22Rv1 (cell line): ENCODE measurements around the gene C17orf100.

Experiments
- H3K27ac ChIP-seq: fragments of 450-650 bp; 2 replicates; pipeline ENCODE4 v1.5.1; 2017
- ZFX ChIP-seq: fragments of 450-650 bp; IDR thresholded peaks from 2 replicates; pipeline ENCODE4 v1.6.1; 2017; ENCODE audit warnings: antibody characterized with exemption, borderline replicate concordance
- TF ChIP-seq, protein P1 (sequence below): fragments of 450-650 bp; IDR thresholded peaks from 2 replicates; pipeline ENCODE4 v1.5.1; 2017; ENCODE audit warnings: mild to moderate bottlenecking

Gene C17orf100

DNA sequence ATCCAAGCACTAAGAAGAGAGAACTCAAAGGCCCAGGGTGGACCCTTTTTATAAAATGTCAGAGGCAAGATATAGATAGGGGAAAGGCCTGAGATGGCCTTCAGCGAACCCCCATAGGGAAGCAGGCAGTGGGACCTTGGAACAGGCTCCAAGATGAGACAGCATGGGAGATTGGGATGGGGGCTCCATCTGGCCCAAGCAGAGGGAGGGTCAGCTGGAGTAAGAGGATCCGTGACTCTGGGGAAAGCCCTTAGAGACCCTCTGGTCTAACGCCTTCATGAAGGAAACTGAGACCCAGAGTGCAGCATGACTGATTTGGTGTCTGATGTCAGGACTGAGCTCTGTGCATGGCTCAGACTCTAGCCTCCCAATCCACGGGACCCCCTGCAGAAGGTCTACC lies 30.8 kb downstream of the C17orf100 start:
- TF ChIP-seq, protein P1, sequence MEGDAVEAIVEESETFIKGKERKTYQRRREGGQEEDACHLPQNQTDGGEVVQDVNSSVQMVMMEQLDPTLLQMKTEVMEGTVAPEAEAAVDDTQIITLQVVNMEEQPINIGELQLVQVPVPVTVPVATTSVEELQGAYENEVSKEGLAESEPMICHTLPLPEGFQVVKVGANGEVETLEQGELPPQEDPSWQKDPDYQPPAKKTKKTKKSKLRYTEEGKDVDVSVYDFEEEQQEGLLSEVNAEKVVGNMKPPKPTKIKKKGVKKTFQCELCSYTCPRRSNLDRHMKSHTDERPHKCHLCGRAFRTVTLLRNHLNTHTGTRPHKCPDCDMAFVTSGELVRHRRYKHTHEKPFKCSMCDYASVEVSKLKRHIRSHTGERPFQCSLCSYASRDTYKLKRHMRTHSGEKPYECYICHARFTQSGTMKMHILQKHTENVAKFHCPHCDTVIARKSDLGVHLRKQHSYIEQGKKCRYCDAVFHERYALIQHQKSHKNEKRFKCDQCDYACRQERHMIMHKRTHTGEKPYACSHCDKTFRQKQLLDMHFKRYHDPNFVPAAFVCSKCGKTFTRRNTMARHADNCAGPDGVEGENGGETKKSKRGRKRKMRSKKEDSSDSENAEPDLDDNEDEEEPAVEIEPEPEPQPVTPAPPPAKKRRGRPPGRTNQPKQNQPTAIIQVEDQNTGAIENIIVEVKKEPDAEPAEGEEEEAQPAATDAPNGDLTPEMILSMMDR: no peak
- no peak for TF ChIP-seq ZFX
- H3K27ac ChIP-seq: no peak overlapping the region

DNA sequence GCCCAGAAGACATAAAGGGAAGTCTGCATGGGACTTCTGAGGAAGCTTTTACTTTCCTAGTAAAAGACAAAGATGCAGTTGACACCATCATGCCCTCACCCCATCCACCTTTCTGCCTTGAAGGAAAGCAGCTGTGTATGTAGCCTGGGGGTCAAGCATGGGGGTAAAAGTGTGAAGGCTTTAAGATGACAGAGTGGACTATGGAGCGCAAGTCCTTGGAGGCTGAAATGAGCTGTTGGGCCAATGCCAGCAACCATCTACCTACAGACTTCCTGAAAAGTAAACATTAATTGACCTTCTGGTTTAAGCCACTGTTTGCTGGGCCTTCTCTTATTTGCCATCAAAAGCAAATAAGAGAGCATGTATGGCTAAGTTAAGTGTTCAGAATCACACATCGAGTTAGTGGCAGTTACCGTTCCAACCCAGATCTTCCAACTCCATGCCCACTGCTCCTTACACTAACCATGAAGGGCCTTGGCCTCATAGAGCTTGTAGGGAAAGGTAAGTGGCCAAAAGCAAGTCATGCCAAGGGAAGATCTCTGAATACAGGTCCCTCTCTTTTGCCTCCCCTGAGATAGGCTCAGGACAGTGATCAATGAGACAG lies 31.6 kb downstream of the C17orf100 start:
- H3K27ac ChIP-seq: 0 out of 2 replicates have a peak overlapping the region, but pooled peaks have one; percentile 8
- no peak for TF ChIP-seq ZFX
- TF ChIP-seq, protein P1: no peak

DNA sequence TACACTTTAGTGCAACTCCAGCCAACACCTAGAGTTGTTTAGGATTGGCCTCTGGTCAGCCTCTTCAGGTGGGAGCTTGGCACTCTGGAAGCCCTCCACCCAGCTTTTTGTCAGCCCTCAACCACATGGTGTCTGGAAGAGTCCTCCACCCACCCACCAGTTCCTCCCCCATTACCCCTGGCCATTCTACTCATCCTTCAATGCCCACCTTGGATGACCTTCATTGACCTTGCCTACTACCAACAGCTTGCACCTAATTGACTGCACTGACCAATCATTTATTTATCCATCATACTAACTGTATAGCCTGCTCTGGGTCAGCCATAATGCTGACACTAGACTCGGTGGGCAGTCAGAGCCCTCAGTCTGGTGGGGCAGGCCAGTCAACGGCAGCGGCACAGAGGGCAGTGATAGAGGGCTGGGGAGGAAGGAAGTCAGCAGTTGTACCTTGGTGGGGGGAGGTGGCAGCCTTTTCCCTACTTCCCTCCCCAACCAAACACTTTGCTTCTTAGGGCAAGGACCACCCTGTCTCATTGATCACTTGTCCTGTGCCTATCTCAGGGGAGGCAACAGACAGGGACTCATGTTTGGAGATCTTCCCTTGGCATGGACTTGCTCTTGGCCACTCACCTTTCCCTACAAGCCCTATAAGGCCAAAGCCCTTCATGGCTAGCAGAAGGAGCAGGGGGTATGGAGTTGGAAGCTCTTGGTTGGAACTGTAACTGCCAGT lies 32.3 kb downstream of the C17orf100 start:
- 0 out of 2 replicates have a peak overlapping the region, but pooled peaks have one; percentile 8 for H3K27ac ChIP-seq
- no peak for TF ChIP-seq ZFX
- TF ChIP-seq, protein P1: no peak

DNA sequence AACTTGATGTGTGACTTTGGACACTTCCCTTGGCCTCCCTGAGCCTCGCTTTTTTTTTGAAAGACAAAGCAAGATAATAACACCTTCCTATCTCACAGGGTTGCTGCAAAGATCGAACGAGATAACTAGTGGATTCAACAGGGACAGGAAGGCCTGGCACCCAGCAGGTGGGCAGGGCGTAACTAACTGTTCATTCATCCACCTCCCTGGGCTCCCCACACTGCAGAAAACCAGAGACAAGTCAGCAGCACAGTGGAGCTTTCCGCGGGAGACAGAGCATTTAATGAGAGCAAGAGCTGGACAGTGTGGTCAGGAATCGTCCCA lies 32.9 kb downstream of the C17orf100 start:
- no peak overlapping the region for H3K27ac ChIP-seq
- no peak for TF ChIP-seq ZFX
- TF ChIP-seq, protein P1: no peak

DNA sequence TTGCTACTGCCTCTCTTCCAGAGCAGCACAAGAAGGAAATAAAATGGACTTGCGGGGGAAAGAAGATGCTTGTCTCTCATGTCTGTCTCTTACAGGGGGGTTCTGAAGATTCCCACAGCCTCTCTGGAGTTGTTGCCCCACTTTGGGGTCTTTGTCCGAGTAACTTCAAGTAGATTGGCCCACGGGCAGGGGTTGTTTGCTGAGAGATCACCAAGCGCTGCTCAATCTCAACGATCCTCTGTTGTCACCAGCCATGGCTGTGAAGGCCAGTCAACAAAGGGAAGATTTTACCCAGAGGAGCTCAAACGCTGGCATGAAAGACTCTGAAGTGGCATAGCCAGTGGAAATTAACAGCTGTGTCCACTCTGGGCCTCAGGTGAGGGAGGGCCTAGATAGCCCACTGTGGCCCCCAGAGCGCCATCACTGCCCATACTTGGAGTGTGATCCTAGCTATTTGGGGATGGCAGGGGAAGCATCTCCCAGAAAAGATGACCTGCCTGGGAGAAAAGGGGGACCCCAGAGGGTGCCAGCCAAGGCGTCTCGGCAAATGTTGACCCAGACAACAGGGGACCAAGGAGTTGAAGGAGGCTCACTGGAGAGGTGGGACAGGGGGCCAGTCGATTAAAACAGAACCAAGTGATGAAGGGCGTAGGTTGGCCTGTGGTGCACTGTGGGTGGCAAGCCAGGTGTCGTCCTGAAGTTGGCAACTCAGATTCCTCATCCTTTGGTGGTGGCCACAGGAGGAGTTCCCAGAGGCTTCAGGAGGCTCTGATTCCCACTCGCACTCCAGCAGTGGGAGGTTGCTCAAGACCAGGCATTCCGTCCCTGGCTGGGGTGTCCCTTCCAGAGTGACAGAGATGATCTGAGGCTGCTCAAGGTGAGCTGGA lies 33.6 kb downstream of the C17orf100 start:
- TF ChIP-seq, protein P1: no peak
- no peak for TF ChIP-seq ZFX
- H3K27ac ChIP-seq: no peak overlapping the region

DNA sequence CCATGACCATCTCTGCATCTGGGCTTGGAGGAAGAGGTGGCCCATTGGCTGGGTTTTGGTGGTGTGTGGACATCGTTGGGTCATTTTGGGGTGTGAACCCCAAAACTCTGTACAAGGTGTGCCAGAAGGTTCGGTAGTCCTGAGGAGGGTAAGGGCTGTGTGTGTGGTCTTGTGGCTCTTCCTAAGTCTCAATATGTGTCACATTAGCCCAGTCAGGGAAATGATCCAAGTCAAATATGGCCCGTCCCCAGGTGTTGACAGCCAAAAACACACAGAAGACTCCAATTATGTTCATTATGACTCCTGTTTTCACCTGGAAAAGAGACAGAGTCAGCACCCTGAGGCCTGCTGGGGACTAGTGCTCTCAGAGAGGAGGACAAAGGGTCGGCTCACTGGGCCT lies 34.5 kb downstream of the C17orf100 start:
- no peak for TF ChIP-seq ZFX
- TF ChIP-seq, protein P1: no peak
- no peak overlapping the region for H3K27ac ChIP-seq

DNA sequence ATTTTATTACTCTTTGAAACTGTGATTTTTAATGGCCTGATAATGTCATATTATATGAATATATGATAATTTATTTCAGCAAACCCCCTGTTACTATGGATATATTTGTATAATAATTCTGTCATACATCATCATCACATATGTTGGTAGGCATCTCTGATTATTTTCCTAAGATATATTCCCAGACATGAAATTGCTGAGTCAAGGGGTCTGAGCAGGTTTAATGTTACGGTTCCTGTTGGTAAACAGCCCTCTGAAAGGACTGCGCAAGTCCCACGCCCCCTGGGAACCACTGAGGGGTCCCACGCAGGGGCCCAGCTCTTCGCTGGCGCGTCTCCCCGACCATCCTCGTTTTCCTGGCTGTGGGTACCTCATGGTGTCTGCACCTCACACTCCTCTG lies 37.4 kb downstream of the C17orf100 start:
- no peak for TF ChIP-seq ZFX
- TF ChIP-seq, protein P1: no peak
- no peak overlapping the region for H3K27ac ChIP-seq
